OCI-LY3 (cell line): ENCODE measurements around the gene TK1.

Experiments
- CTCF ChIP-seq: fragments of 200-600, 300-600 bp; sonication (generic); IDR thresholded peaks from 2 replicates; pipeline ENCODE4 v1.5.1; 2014; ENCODE audit warnings: antibody characterized with exemption, low read length, low read depth
- EZH2phosphoT487 ChIP-seq: fragments of 200-600 bp; shearing (Covaris generic); IDR thresholded peaks from 2 replicates; pipeline ENCODE4 v1.6.1; 2018; ENCODE audit warnings: antibody characterized with exemption, mixed run types, low read depth

DNA sequence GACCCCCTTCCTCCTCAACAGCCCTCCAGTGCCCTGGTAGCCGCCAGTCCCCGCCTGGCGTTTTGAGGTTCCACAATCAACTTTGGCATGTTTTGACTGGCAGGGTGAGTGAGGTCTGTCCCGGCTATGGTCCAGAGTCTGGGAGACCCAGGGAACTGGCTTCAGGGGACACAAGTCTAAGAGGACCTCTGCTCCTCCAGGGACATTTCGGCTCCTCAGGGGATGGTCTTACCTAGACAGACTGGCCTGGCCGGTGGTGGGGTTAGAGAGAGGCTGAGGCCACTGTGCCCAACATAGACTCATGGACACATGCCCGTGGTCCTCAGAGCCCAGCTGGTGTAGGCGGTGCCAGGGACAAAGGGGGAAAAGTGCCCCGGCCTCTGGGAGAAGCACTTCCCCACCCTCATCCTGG is 54.1 kb downstream of the TK1 start:
- TF ChIP-seq CTCF: no peak
- no peak for TF ChIP-seq EZH2phosphoT487
